Inflammatory macrophage treated with lipopolysaccharide for 1 hour (primary cell): ENCODE data around the gene ANKRD37.
A peak's percentile ranks its signal among the peaks of the same experiment; 100 is the strongest.

Experiments used
- DNase-seq, 2 donors: peaks; one replicate each; pipeline ENCODE4 v3.0.0-alpha.2; 2020 to 2022

The ANKRD37 gene

DNA sequence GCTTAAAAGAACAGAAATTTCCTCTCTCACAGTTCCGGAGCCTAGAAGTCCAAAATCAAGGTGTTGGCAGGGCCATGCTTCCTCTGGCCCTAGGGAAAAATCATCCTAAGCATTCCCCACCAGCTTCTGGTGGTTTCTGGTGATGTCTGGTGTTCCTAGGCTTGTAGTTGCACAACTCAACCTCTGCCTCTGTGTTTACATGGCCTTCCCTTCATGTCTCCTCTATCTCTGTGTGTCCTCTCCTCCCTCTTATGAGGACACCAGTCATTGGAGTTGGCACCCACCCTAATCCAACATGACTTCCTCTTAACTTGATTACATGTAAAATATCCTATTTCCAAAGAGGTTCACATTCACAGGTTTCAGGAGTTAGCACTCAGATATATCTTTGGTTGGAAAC is 16.3 kb upstream of the ANKRD37 start:
- no peak for DNase-seq

DNA sequence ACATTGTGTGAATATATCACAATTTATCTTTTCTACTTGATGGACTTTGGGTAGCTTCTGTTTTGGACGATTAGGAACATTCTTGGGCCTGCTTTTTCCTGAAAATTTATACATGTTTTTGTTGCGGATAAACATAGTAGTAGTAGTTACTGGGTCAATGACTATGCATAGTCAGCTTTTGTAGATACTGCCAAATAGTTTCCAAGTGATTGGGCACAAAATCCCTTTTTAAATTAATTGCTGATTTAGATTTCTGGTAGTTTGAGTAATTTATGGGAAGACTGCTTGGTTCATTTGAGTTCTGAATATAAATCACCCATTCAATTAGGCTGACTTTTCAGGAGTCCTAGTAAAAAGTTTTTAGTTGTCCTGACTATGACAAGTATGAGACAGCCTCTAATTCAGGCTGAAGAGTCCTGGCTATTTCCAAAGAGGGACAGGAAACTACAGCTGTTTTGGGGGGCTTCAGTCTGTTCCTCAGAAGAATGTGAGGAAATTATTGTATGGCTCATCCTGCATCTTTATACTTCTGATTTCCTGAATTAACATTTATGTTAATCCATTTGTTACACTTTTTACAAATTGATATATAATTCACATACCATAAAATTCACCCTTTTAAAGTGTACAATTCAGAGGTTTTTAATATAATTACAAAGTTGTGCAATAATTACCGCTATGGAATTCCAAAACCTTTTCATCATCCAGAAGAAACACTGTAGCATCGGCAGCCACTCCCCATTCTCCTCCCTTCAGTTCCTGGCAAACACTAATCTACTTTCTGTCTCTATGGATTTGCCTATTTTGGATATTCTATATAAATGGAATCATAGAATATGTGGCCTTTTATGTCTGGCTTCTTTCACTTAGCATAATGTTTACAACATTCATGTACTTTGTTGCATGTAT is 15.1 kb upstream of the ANKRD37 start:
- DNase-seq, result no peak

DNA sequence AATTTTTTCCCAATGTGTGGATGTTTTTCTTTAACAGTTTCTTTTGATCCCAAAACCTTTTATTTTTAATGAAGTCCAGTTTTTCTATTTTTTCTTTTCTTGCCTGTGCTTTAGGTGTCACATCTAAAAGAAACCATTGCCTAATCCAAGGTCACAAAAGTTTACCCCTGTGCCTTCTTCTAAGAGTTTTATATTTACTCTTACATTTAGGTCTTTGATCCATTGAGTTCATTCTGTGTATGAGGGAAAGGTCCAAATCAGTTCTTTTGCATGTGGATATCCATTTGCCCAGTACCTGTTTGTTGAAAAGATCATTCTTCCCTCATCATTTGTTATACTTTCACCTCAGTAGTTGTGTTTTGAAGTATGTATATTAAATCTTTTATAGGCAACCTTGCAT is 13.9 kb upstream of the ANKRD37 start:
- no peak for DNase-seq

DNA sequence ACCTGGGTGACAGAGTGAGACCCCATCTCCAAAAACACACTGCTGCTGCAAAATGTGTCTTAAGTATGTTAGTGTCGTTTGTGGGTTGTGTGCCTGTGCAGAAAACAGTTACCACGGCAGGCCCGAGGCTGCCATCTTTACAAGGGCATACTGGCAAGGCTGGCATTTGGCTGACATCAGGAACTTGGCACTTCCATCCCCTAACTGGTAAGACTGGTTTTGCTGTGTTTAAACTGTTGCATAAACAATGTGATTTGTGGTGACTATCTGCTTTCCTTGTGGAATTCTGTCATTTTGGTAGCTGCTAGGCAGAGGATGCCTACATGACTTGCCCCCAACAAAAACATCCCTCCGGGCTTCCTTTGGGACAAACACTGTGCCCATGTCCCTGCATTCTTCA is 13.2 kb upstream of the ANKRD37 start:
- DNase-seq, result no peak

DNA sequence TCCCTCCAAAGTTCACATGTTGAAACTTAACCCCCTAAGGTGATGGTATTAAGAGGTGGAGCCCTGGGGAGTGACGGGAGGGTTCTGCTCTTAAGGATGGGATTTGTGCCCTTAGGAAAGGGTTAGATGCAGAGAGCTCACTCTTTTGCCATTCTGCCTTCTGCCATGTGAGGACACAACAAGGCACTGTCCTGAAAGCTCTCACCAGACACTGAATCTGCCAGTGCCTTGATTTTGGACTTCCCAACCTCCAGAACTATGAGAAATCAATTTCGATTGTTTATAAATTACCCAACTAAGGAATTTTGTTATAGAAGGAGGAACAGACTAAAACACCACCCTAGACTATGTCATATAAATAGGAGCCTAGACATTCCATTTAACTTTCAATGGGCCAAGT is 12.6 kb upstream of the ANKRD37 start:
- no peak for DNase-seq

DNA sequence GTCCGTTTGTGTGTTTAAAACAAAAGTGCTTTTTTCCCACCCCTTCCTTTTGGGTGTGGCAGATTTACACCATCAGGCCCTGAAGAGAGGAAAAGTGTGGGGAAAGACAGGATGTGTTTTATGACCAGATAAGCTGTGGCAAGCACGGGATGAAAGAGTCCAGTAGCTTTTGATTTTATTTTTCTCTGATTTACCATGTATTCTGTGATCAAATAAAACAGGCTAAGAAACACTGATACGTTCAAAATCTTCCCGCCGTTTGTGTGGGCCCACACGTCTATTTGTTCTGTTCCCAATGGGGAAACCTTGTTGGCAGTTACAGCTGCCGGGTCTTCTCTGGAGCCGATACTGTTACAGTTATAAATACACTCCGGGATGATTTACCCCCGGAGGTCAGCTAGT is 11.7 kb upstream of the ANKRD37 start:
- no peak for DNase-seq

DNA sequence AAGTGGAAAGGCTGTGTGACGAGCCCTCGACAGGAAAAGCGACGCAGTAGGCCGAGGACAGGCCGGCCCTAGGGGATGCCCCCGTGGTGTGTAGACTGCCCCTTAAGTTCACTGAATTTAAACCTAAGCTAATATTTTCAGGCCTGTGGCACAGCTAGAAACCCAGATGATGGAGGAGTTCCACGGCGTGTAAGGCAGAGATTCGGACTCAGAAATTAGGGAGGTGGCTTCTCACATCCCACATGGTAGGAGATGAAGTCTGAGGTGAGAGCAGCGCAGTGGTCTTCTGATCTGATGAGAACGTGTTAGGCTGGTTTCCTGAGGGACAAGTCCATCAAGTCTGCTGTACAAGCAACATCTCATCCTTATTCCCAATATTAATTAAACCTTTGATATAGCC is 8.7 kb upstream of the ANKRD37 start:
- DNase-seq, result no peak

DNA sequence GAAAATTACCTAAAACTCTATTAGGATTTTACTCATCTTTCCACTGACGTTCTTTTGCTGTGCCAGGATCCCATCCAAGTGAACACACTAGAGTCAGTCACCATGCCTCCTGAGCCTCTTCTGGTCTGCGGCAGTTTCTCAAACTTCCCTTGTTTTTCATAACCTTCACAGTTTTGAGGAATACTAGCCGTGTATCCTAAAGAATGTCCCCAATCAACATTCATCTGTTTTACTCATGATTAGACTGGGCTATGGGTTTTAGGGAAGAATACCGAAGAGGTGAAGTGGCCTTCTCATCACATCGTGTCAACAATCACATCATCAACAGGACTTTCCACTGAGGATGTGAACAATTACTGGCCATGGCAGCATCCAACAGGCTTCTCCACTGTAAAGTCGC is 5.7 kb upstream of the ANKRD37 start:
- DNase-seq, result no peak

DNA sequence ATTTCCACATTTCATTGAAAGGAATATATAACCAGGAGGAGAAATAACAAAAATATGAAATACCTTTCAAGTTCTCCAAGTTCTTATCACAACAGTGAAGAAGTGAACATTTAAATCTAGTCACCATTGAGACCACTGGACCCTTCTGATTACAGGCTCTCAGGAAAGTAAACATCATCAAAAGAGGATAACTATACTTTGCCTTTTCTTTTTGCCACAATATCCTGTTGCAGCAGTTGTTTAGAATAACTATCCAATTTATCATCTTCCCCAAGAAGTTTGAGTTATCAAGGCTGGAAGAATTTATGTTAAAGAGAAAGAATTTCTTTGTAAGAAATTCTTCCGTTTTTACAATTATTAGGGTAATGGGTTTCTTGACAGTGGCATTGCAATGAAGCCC is 4.5 kb upstream of the ANKRD37 start:
- no peak for DNase-seq

DNA sequence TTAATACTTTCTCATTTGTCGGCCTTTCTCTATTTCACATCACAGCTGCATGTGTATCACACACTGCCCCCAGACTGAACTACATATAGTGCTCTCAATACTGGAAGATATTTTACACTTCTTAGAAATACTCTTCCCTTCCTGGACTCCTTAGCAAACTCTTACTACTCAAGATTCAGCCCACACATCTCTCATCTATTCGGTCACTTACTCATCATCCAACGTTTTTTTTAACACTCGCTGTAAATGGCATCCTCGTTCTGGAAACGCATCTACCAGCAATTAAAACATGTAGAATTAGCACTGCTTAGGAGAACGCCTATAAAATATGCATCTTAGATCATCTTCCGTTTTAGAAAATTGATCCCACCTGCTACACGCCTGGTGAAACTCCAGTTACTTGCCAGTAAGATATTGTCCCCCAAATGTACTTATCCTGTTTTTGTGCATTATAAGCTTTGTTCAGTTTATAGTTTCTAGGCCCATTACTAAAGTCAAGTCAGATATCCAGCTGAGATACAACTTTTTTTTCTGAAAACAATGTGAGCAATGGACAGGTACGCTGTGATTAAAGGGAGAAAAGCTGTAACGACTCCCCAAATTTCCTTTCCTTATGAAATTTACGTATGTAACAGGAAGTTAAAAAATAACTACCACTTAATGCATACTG is 1.9 kb upstream of the ANKRD37 start:
- DNase-seq, result no peak

DNA sequence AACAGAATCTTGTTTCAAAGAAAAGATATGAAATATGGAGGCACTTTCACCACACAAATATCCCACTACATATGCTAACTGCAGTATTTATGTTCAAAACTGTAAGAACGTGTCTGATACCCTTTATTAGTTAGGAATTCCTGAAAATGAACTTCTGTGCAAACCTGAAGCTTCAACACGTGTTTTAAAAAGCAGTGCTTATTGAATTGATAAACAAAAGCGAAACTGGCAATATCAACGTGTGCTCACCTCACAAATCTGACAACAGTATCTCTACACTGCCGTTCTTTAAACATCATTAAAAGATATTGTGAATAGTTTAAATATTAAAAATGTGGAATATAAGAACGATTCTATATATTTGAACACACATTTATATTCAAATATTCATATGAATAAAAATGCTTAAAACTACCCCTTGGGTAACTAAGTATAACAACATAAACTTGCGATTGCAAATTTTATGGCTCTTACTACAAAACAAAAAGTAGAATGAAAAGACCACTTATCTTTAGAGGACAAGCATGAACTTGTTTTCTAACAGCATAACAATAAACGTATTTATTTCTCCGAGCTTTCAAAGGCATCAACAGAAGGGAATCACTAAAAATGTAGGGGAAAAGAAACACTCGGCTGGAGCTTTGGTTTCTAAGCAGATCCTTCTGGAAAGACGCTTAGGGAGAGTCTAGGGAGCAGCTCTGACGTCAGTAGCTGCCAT is 1.2 kb upstream of the ANKRD37 start, which contains the start of gene LRP2BP:
Gene LRP2BP (minus strand): TSS at position 687 of the 718 bp plus-strand sequence. CDS start 17,738 bp downstream, outside the sequence.
- peak in 1 of 2 donors; percentile 13 for DNase-seq

DNA sequence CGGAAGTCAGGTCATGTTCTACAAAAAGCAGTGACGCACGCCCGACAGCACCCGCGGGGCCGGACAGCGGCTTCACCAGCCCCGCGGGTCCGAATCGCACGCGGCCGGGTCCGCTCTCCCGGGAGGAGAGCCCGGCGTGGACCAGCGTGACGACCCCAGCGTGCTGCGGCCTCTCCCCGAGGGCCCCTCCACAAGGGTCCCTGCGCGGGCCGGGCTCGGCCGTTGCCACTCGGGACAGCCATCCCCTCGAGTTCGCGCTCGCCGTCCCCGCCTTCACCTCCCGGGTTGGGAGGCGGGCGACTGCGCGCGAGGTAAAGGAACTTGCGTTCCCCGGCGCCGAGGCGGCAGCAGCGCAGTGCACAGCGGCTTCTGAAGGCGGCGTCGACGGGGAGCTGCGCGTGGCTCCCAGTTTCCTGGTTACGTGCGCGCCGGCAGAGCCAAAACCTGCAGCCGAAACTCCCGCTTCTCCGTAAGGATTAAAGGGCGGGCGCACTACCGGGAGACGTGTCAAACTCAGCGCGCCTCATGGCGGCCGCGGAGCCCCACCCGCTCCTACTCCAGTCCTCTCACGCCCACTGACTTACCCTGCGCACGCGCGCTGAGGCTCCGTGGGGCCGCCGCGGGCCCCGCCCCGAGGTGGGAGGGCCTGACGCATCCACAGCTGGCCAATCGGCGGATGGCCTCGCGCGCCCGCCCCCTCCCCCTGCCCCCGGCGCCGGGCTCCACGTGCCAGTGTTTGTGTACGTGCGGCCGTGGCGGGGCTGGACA is 501 bp upstream of the ANKRD37 start:
- DNase-seq, result peak; percentile 96 to 98

DNA sequence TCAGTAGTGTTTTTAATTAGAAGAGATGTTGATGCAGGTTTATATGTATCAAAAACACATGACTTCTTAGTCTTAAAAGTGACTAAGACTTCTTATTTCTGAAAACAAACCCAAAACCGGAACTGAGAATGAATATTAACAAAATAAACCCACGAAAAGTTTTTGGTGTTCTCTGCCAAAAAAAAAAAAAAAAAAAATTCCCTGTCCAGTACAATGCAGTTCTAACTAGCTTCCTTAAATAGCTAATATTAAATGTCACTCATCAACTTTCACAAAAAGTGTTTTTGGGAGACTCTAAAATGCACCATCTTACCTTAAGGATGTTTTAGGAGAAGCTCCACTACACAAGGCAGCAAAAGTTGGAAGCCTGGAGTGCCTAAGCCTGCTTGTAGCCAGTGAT is 2.0 kb downstream of the ANKRD37 start:
- DNase-seq, result peak; percentile 38 to 51

DNA sequence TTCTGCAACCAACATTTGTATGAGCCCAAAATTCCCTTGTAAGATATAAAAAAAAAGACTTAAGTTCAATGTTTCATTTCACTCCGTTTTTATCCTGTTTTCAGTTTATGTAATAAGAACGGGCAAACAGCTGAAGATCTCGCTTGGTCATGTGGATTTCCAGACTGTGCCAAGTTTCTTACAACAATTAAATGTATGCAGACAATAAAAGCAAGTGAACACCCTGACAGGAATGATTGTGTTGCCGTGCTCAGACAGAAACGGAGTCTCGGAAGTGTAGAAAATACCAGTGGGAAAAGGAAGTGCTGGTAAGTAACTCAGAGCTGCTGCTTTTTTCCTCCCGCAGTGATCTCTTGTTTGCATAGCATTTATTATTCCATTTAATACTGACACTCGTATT is 2.8 kb downstream of the ANKRD37 start:
- no peak for DNase-seq

DNA sequence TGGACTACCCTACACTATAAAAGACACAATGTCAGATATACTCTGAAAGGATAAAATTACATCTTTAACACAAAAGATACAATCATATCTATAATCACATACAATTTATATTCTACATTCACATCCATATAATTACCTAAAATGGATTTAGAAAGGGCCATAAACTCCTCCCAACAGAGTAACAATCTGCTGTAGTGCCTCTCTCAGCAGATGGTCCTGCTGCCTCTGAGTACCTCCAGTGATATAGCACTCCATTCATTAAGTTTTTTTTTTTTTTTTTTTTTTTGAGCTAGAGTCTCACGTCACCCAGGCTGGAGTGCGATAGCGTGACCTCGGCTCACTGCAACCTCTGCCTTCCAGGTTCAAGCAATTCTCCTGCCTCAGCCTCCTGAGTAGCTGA is 7.4 kb downstream of the ANKRD37 start:
- DNase-seq, result no peak

DNA sequence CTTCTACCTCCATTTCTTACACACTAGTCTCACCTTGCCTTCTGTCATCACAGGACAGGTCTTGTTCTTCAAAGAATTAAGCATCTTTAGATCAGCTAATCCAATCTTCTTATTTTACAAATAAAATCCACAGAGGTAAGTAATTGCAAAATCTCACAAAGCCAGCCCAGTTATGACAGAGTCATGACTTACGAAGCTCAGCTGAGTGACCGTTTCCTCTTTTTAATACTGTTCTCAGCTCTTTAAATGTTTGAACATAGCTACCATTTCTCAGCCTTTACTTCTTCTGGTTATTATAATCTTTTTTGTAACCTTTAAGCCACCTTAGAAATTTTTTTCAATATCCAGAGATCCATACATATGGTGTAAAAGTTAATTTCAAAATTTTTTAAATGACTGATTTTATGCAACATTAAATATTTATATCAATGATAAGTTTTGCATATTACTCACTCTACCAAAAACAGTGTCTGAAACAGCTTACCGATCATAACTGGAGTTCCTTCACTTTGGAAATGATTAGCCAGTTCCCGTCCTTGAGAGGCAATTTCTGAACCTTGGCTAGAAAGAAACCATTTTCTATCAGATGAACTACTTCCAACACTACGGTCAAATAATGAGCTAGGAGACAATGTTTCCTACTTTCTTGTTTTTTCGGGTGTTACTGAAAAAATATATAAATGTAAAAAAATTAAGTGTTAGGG is 8.8 kb downstream of the ANKRD37 start:
- DNase-seq, result peak; percentile 68 to 70

DNA sequence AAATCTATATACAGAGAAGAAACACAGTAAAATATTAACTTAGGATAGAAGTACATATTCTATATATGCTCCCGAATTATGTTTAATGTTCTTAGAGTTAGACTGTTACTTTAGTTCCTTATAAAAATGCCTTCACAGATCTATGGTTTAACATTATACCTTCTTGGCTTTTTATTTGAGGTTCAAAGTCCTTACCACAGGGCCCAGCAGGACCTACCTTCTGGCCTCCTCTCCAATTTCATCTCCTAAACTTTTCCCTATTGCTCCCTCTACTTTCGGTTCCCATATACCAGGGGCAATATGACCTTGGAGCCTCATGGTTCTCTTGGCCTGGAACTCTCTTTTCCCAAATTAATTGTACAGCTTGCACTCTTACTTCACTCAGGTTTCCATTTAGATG is 11.8 kb downstream of the ANKRD37 start:
- no peak for DNase-seq

DNA sequence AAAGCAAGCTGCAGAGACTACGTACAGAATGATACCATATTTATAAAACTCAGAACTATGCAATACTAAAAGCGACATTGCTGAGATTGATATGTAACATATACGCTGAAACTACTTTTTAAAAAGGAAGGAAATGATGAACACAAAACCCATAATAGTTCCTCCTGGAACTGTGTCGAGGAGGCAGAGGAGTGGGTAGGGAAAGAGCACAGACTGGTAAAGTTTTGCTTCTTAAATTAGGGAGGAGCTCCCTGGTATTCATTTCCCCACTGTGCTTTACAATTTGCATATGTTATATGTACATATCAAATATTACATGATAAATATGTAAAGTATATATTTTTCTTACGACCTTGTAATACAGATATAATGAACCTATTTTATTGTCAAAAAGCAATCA is 15.2 kb downstream of the ANKRD37 start:
- DNase-seq, result peak; percentile 58 to 67

DNA sequence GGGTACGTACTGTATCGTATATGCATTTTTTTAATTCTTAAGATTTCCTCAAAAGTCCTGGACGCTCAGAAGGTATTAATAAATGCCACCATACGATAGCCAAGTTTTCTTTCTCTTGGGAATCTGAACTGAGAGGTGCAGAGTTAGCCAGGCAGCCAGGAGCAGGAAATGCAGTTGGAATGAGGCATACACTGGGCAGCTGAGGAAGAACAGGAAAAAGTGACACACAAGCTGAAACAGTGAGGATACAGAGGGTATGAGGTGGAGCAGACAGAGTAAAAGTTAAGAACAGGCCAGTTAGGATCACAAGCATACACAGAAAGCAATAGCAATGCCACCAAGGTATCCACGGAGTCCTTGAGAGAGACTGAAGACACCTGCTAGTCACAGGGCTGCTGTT is 15.8 kb downstream of the ANKRD37 start:
- DNase-seq, result no peak

DNA sequence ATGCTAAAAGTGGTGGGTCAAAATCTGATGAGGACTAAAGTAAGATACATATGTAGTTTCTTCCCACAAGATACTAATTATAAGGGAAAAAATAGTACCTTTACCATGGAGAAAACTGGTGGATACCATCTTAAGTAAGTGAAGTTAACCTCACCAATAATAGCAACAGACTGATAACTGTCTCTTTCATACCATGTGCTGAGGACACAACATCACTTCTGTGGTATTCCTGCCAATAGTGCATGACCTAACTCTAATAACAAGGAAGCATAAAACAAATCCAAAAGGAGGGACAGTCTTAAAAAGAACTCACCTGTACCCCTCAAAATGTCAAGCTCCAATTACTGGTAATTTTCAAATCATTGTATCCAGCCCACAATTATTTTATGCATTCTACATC is 20.3 kb downstream of the ANKRD37 start:
- DNase-seq, result no peak

DNA sequence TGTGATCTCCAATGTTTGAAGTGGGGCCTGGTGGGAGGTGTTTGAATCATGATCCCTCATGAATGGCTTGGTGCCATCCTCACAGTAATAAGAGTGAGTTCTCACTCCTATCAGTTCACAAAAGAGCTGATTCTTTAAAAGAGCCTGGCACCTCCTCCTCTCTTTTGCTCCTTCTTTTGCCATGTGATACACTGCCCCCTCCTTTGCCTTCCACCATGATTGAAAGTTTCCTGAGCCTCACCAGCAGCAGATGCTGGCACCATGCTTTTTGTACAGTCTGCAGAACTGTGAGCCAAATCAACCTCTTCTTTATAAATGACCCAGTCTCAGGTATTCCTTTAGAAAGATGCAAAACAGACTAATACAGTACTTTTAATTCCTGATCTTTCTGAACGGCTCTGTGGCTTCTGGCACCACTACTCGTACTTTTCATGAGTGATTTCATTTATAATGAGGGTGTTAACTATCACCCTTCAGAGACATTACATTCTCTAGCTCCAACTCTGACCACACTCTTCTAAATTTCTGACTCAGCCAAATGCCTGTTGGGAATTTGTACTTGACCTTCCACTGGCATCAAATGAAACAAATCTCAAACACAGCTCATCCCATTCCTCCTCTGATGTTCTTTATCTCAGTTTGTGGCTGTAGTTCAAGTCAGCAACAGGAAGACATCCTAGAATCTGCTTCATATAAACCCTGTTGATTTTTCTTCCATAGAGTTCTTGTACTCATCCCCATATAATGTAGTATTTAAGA is 24.9 kb downstream of the ANKRD37 start:
- no peak for DNase-seq
